Kidney epithelial cell (primary cell): Measurements from ENCODE around the gene GRIK1. TPM values are rescaled to one million over a fixed set of nuclear protein-coding genes. Genes with fewer than 3 reads are reported as not detected.

Source experiments
- DNase-seq: peaks from one replicate; pipeline ENCODE4 v3.0.0-alpha.2; 2010; ENCODE audit warnings: low read depth
- H3K27me3 ChIP-seq: 2 replicates; pipeline ENCODE4 v1.6.0; 2011; ENCODE audit warnings: low read length; ENCODE audit not compliant: control insufficient read depth, insufficient read depth
- H3K36me3 ChIP-seq: 2 replicates; pipeline ENCODE4 v1.5.1; 2011; ENCODE audit warnings: low read length; ENCODE audit not compliant: control insufficient read depth, insufficient read depth
- H3K4me3 ChIP-seq: 2 replicates; pipeline ENCODE4 v1.5.1; 2011; ENCODE audit warnings: low read depth, mild to moderate bottlenecking, control low read depth, low read length
- CTCF ChIP-seq: IDR thresholded peaks from 2 replicates; pipeline ENCODE4 v1.5.1; 2011; ENCODE audit warnings: mild to moderate bottlenecking, moderate library complexity, low read length, control low read depth, inconsistent platforms; ENCODE audit not compliant: insufficient read depth, poor library complexity, severe bottlenecking
- total RNA-seq: library from RNA; depleted of rRNA; stranded (reverse); fragments of >200 nt; gene quantifications from 2 replicates; pipeline ENCODE4 v1.2.3, GENCODE V29; 2015

The GRIK1 gene
- total RNA-seq, 1 donor from 2014 or later: not detected

GRCh38 chr21:29786496-29787360, 153.1 kb downstream of the GRIK1 start:
- no peak overlapping the region for H3K4me3 ChIP-seq
- TF ChIP-seq CTCF: no peak
- H3K36me3 ChIP-seq: no peaks in the 10 kb centered on the region
- no peaks in the 10 kb centered on the region for H3K27me3 ChIP-seq
- no peak for DNase-seq

GRCh38 chr21:29777160-29777559, 162.6 kb downstream of the GRIK1 start:
- no peaks in the 10 kb centered on the region for H3K36me3 ChIP-seq
- H3K4me3 ChIP-seq: no peak overlapping the region
- no peak for DNase-seq
- no peaks in the 10 kb centered on the region for H3K27me3 ChIP-seq
- TF ChIP-seq CTCF: no peak

- H3K27me3 ChIP-seq: no peaks in the 10 kb centered on the region
- no peaks in the 10 kb centered on the region for H3K36me3 ChIP-seq
- no peak overlapping the region for H3K4me3 ChIP-seq
- no peak for DNase-seq
- TF ChIP-seq CTCF: no peak
Observed at GRCh38 chr21:29775462-29775861, 164.3 kb downstream of the GRIK1 start.

GRCh38 chr21:29771491-29772066, 168.2 kb downstream of the GRIK1 start:
- DNase-seq: no peak
- no peaks in the 10 kb centered on the region for H3K27me3 ChIP-seq
- no peak overlapping the region for H3K4me3 ChIP-seq
- H3K36me3 ChIP-seq: no peaks in the 10 kb centered on the region
- no peak for TF ChIP-seq CTCF

- no peak for TF ChIP-seq CTCF
- Histone ChIP-seq H3K4me3 (no peak overlapping the region), H3K27me3 (no peaks in the 10 kb centered on the region), H3K36me3 (no peaks in the 10 kb centered on the region)
- DNase-seq: no peak
Observed at GRCh38 chr21:29763674-29764073, 176.1 kb downstream of the GRIK1 start.
